ENCODE data around the gene LRP1B. TPM values are rescaled to one million over a fixed set of nuclear protein-coding genes. Genes with fewer than 3 reads are reported as not detected.

Gene LRP1B
- total and polyA plus RNA-seq, 2 of the 8 experiments (the other 6 are each of a cell fraction or from before 2014, with no cell fraction given), result 0.03 TPM; not detected in 1

DNA sequence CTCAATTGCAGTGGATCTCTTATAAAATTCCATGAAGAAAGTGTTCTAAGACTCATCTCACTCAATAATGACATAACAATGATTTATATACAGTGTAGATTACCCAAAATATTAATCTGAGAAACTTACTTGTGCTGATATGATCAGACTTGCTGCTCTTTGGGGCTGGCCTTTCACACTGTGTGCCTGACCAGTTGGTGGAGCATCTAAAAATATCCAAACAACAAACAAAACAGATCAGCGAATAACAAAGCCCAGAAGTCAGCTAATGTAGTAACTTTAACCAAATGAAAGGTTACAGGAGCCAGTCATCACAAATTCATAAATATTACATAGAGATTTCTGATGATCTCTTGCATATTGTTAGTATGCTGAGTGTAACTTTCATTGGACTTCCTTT lies 1883.9 kb downstream of the LRP1B start:
- no peak for DNase-seq (ENCODE audit: low read depth in 1 of 2, low spot score in 2 of 2)
- no peak overlapping the region for H2BK20ac ChIP-seq (ENCODE audit: low read length)
- no peaks in the 10 kb centered on the region for H3K9me3 ChIP-seq (ENCODE audit: insufficient read depth in 2 of 2, low read depth in 1 of 2, low read length in 1 of 2)
- H2AK5ac ChIP-seq (ENCODE audit: low read depth, low read length), result no peak overlapping the region
- H3K14ac ChIP-seq (ENCODE audit: insufficient read length), result no peak overlapping the region
- no peaks in the 10 kb centered on the region for H3K4me1 ChIP-seq (replicated peaks in 1 of 4; ENCODE audit: control insufficient read depth in 3 of 4, insufficient read depth in 4 of 4, low read length in 3 of 4)
- no peaks in the 10 kb centered on the region for H3K79me1 ChIP-seq (ENCODE audit: low read depth, low read length)
- no peak overlapping the region for H4K8ac ChIP-seq (ENCODE audit: extremely low read depth, insufficient read depth, low read length)
- H3K9ac ChIP-seq (replicated peaks in 1 of 4; ENCODE audit: extremely low read depth in 1 of 4, low read depth in 3 of 4, low read length in 3 of 4), result no peak overlapping the region
- no peak overlapping the region for H4K5ac ChIP-seq (ENCODE audit: insufficient read length, low read depth, low read length)
- no peak for FAIRE-seq
- H4K20me1 ChIP-seq (replicated peaks in 1 of 2; ENCODE audit: control insufficient read depth in 1 of 2, insufficient read depth in 2 of 2, low read length in 2 of 2), result no peaks in the 10 kb centered on the region
- TF ChIP-seq PHF8 (conservative IDR thresholded peaks at IDR 0.05; ENCODE audit: low read depth, low read length) (no peak), EGR1 (IDR thresholded peaks at IDR 0.05; ENCODE audit: borderline replicate concordance, low read depth, low read length) (no peak), BCL11A (IDR thresholded peaks at IDR 0.05; ENCODE audit: low read depth in 2 of 2, low read length in 2 of 2) (no peak), KDM4A (IDR thresholded peaks at IDR 0.05; ENCODE audit: low read depth, low read length, severe bottlenecking) (no peak), HDAC6 (IDR thresholded peaks at IDR 0.05; ENCODE audit: low read depth, low read length) (no peak), JUND (IDR thresholded peaks at IDR 0.05; ENCODE audit: low read length) (no peak), SAP30 (IDR thresholded peaks at IDR 0.05; ENCODE audit: insufficient read depth, insufficient replicate concordance, low read length) (no peak), FOSL1 (IDR thresholded peaks at IDR 0.05; ENCODE audit: insufficient read depth, low read depth, low read length) (no peak), SP2 (IDR thresholded peaks at IDR 0.05; ENCODE audit: low read length) (no peak), HDAC2 (IDR thresholded peaks at IDR 0.05; ENCODE audit: borderline replicate concordance in 1 of 2, low read depth in 2 of 2, low read length in 2 of 2) (no peak)
- TF ChIP-seq, protein P1, sequence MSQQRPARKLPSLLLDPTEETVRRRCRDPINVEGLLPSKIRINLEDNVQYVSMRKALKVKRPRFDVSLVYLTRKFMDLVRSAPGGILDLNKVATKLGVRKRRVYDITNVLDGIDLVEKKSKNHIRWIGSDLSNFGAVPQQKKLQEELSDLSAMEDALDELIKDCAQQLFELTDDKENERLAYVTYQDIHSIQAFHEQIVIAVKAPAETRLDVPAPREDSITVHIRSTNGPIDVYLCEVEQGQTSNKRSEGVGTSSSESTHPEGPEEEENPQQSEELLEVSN (IDR thresholded peaks at IDR 0.05), result no peak
- TF ChIP-seq, protein P2, sequence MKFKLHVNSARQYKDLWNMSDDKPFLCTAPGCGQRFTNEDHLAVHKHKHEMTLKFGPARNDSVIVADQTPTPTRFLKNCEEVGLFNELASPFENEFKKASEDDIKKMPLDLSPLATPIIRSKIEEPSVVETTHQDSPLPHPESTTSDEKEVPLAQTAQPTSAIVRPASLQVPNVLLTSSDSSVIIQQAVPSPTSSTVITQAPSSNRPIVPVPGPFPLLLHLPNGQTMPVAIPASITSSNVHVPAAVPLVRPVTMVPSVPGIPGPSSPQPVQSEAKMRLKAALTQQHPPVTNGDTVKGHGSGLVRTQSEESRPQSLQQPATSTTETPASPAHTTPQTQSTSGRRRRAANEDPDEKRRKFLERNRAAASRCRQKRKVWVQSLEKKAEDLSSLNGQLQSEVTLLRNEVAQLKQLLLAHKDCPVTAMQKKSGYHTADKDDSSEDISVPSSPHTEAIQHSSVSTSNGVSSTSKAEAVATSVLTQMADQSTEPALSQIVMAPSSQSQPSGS (IDR thresholded peaks at IDR 0.05; ENCODE audit: low read length), result no peak
- no peak overlapping the region for H3K4ac ChIP-seq (replicated peaks; ENCODE audit: insufficient read length, low read depth, low read length)
- no peaks in the 10 kb centered on the region for H3K27me3 ChIP-seq (replicated peaks in 1 of 4; ENCODE audit: control insufficient read depth in 3 of 4, extremely low read depth in 1 of 4, insufficient read depth in 3 of 4, low read length in 3 of 4)
- no peak overlapping the region for H3K56ac ChIP-seq (replicated peaks; ENCODE audit: insufficient read length, low read depth, low read length)
- ChIA-PET POLR2A (ENCODE audit: partially characterized antibody) (no interaction called here), CTCF (ENCODE audit: partially characterized antibody) (no interaction called here)
- no peak overlapping the region for H2BK5ac ChIP-seq (ENCODE audit: low read depth, low read length)
- H3K27ac ChIP-seq (ENCODE audit: low read depth, low read length), result no peak overlapping the region
- H3K4me2 ChIP-seq (ENCODE audit: insufficient read depth in 1 of 2, low read depth in 2 of 2, low read length in 2 of 2), result no peak overlapping the region
- H3K4me3 ChIP-seq (ENCODE audit: extremely low read depth in 1 of 4, insufficient read depth in 2 of 4, low read depth in 3 of 4, low read length in 4 of 4), result no peak overlapping the region
- H3K36me3 ChIP-seq (ENCODE audit: control insufficient read depth in 2 of 4, insufficient read depth in 4 of 4, low read length in 3 of 4), result no peaks in the 10 kb centered on the region
- H2BK120ac ChIP-seq (replicated peaks; ENCODE audit: low read depth, low read length), result no peak overlapping the region
- H2BK15ac ChIP-seq (ENCODE audit: low read length), result no peak overlapping the region
- no peak overlapping the region for H2BK12ac ChIP-seq (ENCODE audit: low read depth, low read length)
- no peaks in the 10 kb centered on the region for H3K79me2 ChIP-seq (ENCODE audit: control insufficient read depth in 1 of 2, insufficient read depth in 2 of 2, low read length in 2 of 2)
- no peak overlapping the region for H2AFZ ChIP-seq (ENCODE audit: low read length)
- no peak overlapping the region for H3K18ac ChIP-seq (ENCODE audit: extremely low read depth, low read length)
- no peak overlapping the region for H4K91ac ChIP-seq (replicated peaks; ENCODE audit: insufficient read length, low read length)
- WGBS, 2 experiments (ENCODE audit: extremely low coverage in 1 of 2, insufficient coverage in 1 of 2, insufficient read length in 1 of 2, insufficient replicate concordance in 2 of 2, low coverage in 1 of 2, low lambda C conversion rate in 2 of 2, missing lambda C conversion rate in 1 of 2), result 94% methylated on average over 1 of the region's 1 CpG; no CpG with 5 or more reads in 1 of the 2 experiments
- no peak overlapping the region for H3K23ac ChIP-seq (ENCODE audit: insufficient read length)
- H3K23me2 ChIP-seq (ENCODE audit: low read depth, low read length), result no peaks in the 10 kb centered on the region

Measured in H1 (cell line).